ENCODE measurements around the gene LAMA3. TPM values are rescaled to one million over a fixed set of nuclear protein-coding genes. Genes with fewer than 3 reads are reported as not detected.

LAMA3 gene
- total RNA-seq, 1 experiment from 2014 or later, result 8.1 TPM

- H3K27ac ChIP-seq (ENCODE audit: low read length), result no peak overlapping the region
- in situ Hi-C loops (cut with HindIII; ENCODE audit: low pct_unique_long_range_greater_than_20kb, low sequenced_read_pairs), result no loop called here
- no peak overlapping the region for H3K4me3 ChIP-seq (ENCODE audit: low read depth in 2 of 2, low read length in 2 of 2)
- H3K4me1 ChIP-seq (ENCODE audit: control insufficient read depth, insufficient read depth, low read length), result no peaks in the 10 kb centered on the region; the same call in 1 of the 2 replicates
- no peaks in the 10 kb centered on the region for H3K9me3 ChIP-seq (ENCODE audit: control insufficient read depth, insufficient read depth, low read depth, low read length)
- H3K27me3 ChIP-seq (ENCODE audit: control insufficient read depth, insufficient read depth, low read length), result no peaks in the 10 kb centered on the region
- BruUV-seq (replicated peaks), result no TSS peak
- DNase-seq (ENCODE audit: low read depth, low spot score), result no peak
- ATAC-seq, result no peak
- intact Hi-C loops (cut with micrococcal nuclease; ENCODE audit: unreplicated experiment), result no loop called here
- CTCF ChIA-PET, result no interaction called here
- POLR2A ChIA-PET, result interaction anchor here (0.7 kb wide), 1 partner anchor 44 kb away, joined by 4 read pairs; the partner anchor contains the start of gene TTC39C
- H3K36me3 ChIP-seq (ENCODE audit: control insufficient read depth, insufficient read depth, low read length), result no peaks in the 10 kb centered on the region
- TF ChIP-seq SIN3A (IDR thresholded peaks at IDR 0.05; ENCODE audit: borderline replicate concordance, insufficient read depth, low read depth, low read length) (no peak), CTCF (IDR thresholded peaks at IDR 0.05) (no peak), TCF7L2 (IDR thresholded peaks at IDR 0.05; ENCODE audit: low read depth, low read length) (no peak), POLR2AphosphoS5 (IDR thresholded peaks at IDR 0.05; ENCODE audit: low read depth, low read length) (no peak)
- TF ChIP-seq, protein P1, sequence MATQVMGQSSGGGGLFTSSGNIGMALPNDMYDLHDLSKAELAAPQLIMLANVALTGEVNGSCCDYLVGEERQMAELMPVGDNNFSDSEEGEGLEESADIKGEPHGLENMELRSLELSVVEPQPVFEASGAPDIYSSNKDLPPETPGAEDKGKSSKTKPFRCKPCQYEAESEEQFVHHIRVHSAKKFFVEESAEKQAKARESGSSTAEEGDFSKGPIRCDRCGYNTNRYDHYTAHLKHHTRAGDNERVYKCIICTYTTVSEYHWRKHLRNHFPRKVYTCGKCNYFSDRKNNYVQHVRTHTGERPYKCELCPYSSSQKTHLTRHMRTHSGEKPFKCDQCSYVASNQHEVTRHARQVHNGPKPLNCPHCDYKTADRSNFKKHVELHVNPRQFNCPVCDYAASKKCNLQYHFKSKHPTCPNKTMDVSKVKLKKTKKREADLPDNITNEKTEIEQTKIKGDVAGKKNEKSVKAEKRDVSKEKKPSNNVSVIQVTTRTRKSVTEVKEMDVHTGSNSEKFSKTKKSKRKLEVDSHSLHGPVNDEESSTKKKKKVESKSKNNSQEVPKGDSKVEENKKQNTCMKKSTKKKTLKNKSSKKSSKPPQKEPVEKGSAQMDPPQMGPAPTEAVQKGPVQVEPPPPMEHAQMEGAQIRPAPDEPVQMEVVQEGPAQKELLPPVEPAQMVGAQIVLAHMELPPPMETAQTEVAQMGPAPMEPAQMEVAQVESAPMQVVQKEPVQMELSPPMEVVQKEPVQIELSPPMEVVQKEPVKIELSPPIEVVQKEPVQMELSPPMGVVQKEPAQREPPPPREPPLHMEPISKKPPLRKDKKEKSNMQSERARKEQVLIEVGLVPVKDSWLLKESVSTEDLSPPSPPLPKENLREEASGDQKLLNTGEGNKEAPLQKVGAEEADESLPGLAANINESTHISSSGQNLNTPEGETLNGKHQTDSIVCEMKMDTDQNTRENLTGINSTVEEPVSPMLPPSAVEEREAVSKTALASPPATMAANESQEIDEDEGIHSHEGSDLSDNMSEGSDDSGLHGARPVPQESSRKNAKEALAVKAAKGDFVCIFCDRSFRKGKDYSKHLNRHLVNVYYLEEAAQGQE (IDR thresholded peaks at IDR 0.05; ENCODE audit: insufficient read depth in 1 of 2, low read depth in 2 of 2, low read length in 1 of 2), result no peak
These were observed 281.2 kb downstream of the LAMA3 start for GRCh38 chr18:23970161-23971096.

DNA sequence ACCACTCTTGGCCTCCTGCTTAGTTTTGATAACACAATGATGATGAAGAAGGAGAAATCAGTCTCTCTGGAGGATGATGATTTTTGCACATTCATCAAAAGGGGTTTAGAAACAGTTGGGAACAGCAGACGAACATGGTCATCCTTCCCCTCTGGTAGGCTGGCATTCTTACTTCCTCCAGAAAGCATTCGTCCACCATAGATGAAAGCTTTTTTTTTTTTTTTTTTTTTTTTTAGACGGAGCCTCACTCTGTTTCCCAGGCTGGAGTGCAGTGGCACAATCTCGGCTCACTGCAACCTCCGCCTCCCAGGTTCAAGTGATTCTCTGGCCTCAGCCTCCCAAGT is 281.8 kb downstream of the LAMA3 start:
- no peak for ATAC-seq
- no peak for DNase-seq (ENCODE audit: low read depth, low spot score)
- H3K36me3 ChIP-seq (ENCODE audit: control insufficient read depth, insufficient read depth, low read length), result no peaks in the 10 kb centered on the region
- H3K27me3 ChIP-seq (ENCODE audit: control insufficient read depth, insufficient read depth, low read length), result no peaks in the 10 kb centered on the region
- H3K9me3 ChIP-seq (ENCODE audit: control insufficient read depth, insufficient read depth, low read depth, low read length), result no peaks in the 10 kb centered on the region
- TF ChIP-seq CTCF (IDR thresholded peaks at IDR 0.05), result no peak
- no peak for TF ChIP-seq SIN3A (IDR thresholded peaks at IDR 0.05; ENCODE audit: borderline replicate concordance, insufficient read depth, low read depth, low read length)
- TF ChIP-seq TCF7L2 (IDR thresholded peaks at IDR 0.05; ENCODE audit: low read depth, low read length), result no peak
- no peak for TF ChIP-seq POLR2AphosphoS5 (IDR thresholded peaks at IDR 0.05; ENCODE audit: low read depth, low read length)
- TF ChIP-seq, protein P1 (IDR thresholded peaks at IDR 0.05; ENCODE audit: insufficient read depth in 1 of 2, low read depth in 2 of 2, low read length in 1 of 2), result no peak
- no TSS peak for BruUV-seq (replicated peaks)
- H3K27ac ChIP-seq (ENCODE audit: low read length), result no peak overlapping the region
- in situ Hi-C loops (cut with HindIII; ENCODE audit: low pct_unique_long_range_greater_than_20kb, low sequenced_read_pairs) (no loop called here), intact Hi-C loops (cut with micrococcal nuclease; ENCODE audit: unreplicated experiment) (no loop called here)
- POLR2A ChIA-PET, result interaction anchor here (0.7 kb wide), 1 partner anchor 44 kb away, joined by 4 read pairs; the partner anchor contains the start of gene TTC39C
- CTCF ChIA-PET, result no interaction called here
- H3K4me1 ChIP-seq (ENCODE audit: control insufficient read depth, insufficient read depth, low read length), result no peaks in the 10 kb centered on the region; the same call in 1 of the 2 replicates
- H3K4me3 ChIP-seq (ENCODE audit: low read depth in 2 of 2, low read length in 2 of 2), result no peak overlapping the region

Data from Panc1 (cell line).